H9 (cell line): ENCODE measurements around the gene NOVA1. TPM values are rescaled to one million over a fixed set of nuclear protein-coding genes. Genes with fewer than 3 reads are reported as not detected.

Source experiments
- DNase-seq: peaks from one replicate; pipeline ENCODE4 v3.0.0-alpha.2; 2017
- H2AFZ ChIP-seq: one replicate; pipeline ENCODE4 v1.6.1; 2013; ENCODE audit warnings: mild to moderate bottlenecking, low read length, control low read depth, moderate library complexity
- H2AK5ac ChIP-seq: 2 replicates; pipeline ENCODE4 v1.6.1; 2013; ENCODE audit warnings: low read length, control low read depth, mixed read lengths; ENCODE audit not compliant: insufficient read length
- H2BK120ac ChIP-seq: one replicate; pipeline ENCODE4 v1.6.1; 2013; ENCODE audit warnings: low read depth, mild to moderate bottlenecking, low read length, control low read depth, inconsistent platforms; ENCODE audit not compliant: poor library complexity, severe bottlenecking
- H2BK12ac ChIP-seq: 2 replicates; pipeline ENCODE4 v1.6.1; 2013; ENCODE audit warnings: low read length, control low read depth, mixed read lengths, low read depth; ENCODE audit not compliant: insufficient read length
- H2BK15ac ChIP-seq: 2 replicates; pipeline ENCODE4 v1.6.1; 2013; ENCODE audit warnings: low read depth, low read length, control low read depth
- H2BK20ac ChIP-seq: one replicate; pipeline ENCODE4 v1.6.1; 2013; ENCODE audit warnings: low read depth, mild to moderate bottlenecking, low read length, control low read depth, inconsistent platforms; ENCODE audit not compliant: poor library complexity, severe bottlenecking
- H2BK5ac ChIP-seq: 2 replicates; pipeline ENCODE4 v1.6.1; 2013; ENCODE audit warnings: low read length, control low read depth, mixed read lengths; ENCODE audit not compliant: insufficient read length
- H3K14ac ChIP-seq: 2 replicates; pipeline ENCODE4 v1.6.1; 2013; ENCODE audit warnings: low read length, control low read depth; ENCODE audit not compliant: insufficient read depth
- H3K18ac ChIP-seq: 2 replicates; pipeline ENCODE4 v1.6.1; 2013; ENCODE audit warnings: low read depth, mild to moderate bottlenecking, mixed read lengths, low read length, control low read depth; ENCODE audit not compliant: insufficient read length
- H3K23ac ChIP-seq: 2 replicates; pipeline ENCODE4 v1.6.1; 2013; ENCODE audit warnings: low read length, control low read depth, mixed read lengths, low read depth; ENCODE audit not compliant: insufficient read length
- H3K23me2 ChIP-seq: 2 replicates; pipeline ENCODE4 v1.6.1; 2013; ENCODE audit warnings: low read depth, mild to moderate bottlenecking, mixed read lengths, low read length, control low read depth; ENCODE audit not compliant: insufficient read length, poor library complexity, severe bottlenecking
- H3K27ac ChIP-seq: 2 replicates; pipeline ENCODE4 v1.5.1; 2013; ENCODE audit warnings: low read length, control low read depth, mixed read lengths, low read depth; ENCODE audit not compliant: insufficient read length
- H3K27me3 ChIP-seq: 2 replicates; pipeline ENCODE4 v1.6.1; 2013; ENCODE audit warnings: low read length, control low read depth, inconsistent platforms; ENCODE audit not compliant: insufficient read depth
- H3K4ac ChIP-seq: 2 replicates; pipeline ENCODE4 v1.6.1; 2013; ENCODE audit warnings: low read depth, mild to moderate bottlenecking, control low read depth, inconsistent platforms, low read length, moderate library complexity
- H3K4me1 ChIP-seq: 2 replicates; pipeline ENCODE4 v1.6.1; 2013; ENCODE audit warnings: low read length, control low read depth, inconsistent platforms; ENCODE audit not compliant: insufficient read depth
- H3K4me2 ChIP-seq: 2 replicates; pipeline ENCODE4 v1.6.1; 2013; ENCODE audit warnings: low read length, control low read depth, mixed read lengths; ENCODE audit not compliant: insufficient read length, insufficient read depth
- H3K56ac ChIP-seq: 2 replicates; pipeline ENCODE4 v1.6.1; 2013; ENCODE audit warnings: low read depth, mild to moderate bottlenecking, mixed read lengths, low read length, control low read depth; ENCODE audit not compliant: insufficient read length
- H3K79me1 ChIP-seq: 2 replicates; pipeline ENCODE4 v1.6.1; 2013; ENCODE audit warnings: low read depth, mild to moderate bottlenecking, moderate library complexity, low read length, control low read depth, inconsistent platforms; ENCODE audit not compliant: insufficient read depth, poor library complexity, severe bottlenecking
- H3K79me2 ChIP-seq: 2 replicates; pipeline ENCODE4 v1.6.1; 2013; ENCODE audit warnings: low read length, control low read depth, inconsistent platforms; ENCODE audit not compliant: insufficient read depth
- H3K9ac ChIP-seq: 2 replicates; pipeline ENCODE4 v1.6.1; 2013; ENCODE audit warnings: low read length, control low read depth, mixed read lengths; ENCODE audit not compliant: insufficient read length; ENCODE audit errors: extremely low read depth
- H3K9me3 ChIP-seq: one replicate; pipeline ENCODE4 v1.6.1; 2013; ENCODE audit warnings: low read depth, low read length, inconsistent platforms; ENCODE audit not compliant: control insufficient read depth
- H3T11ph ChIP-seq: one replicate; pipeline ENCODE4 v1.6.1; 2013; ENCODE audit warnings: mild to moderate bottlenecking, low read length, control low read depth, inconsistent platforms
- H4K20me1 ChIP-seq: one replicate; pipeline ENCODE4 v1.6.1; 2013; ENCODE audit not compliant: control insufficient read depth, insufficient read length, insufficient read depth
- H4K5ac ChIP-seq: 2 replicates; pipeline ENCODE4 v1.6.1; 2013; ENCODE audit warnings: low read depth, mild to moderate bottlenecking, mixed read lengths, low read length, control low read depth; ENCODE audit not compliant: insufficient read length
- H4K8ac ChIP-seq: replicated peaks from 2 replicates; pipeline ENCODE4 v1.6.1; 2013; ENCODE audit warnings: low read length, control low read depth, mixed read lengths, low read depth; ENCODE audit not compliant: insufficient read length
- H4K91ac ChIP-seq: 2 replicates; pipeline ENCODE4 v1.6.1; 2013; ENCODE audit warnings: low read depth, mild to moderate bottlenecking, moderate library complexity, mixed read lengths, low read length, control low read depth; ENCODE audit not compliant: insufficient read length
- H3K27ac Mint-ChIP-seq, 3 experiments: 2 replicates in 2 of 3; 3 replicates in 1 of 3; pipeline ENCODE4 v1.8.0; 2020 to 2021; ENCODE audit warnings: mixed read lengths in 3 of 3, mild to moderate bottlenecking in 1 of 3, moderate library complexity in 1 of 3
- H3K27me3 Mint-ChIP-seq: 2 replicates; pipeline ENCODE4 v1.8.0; 2021; ENCODE audit warnings: low read depth, mild to moderate bottlenecking, moderate library complexity, mixed read lengths
- H3K36me3 Mint-ChIP-seq, 3 experiments: 2 replicates in 2 of 3; 3 replicates in 1 of 3; pipeline ENCODE4 v1.8.0; 2020 to 2021; ENCODE audit warnings: low read depth in 3 of 3, mixed read lengths in 3 of 3; ENCODE audit not compliant: insufficient read depth in 1 of 3
- H3K4me1 Mint-ChIP-seq, 2 experiments: 2 replicates each; pipeline ENCODE4 v1.8.0; 2020; ENCODE audit warnings: mixed read lengths in 2 of 2
- H3K4me3 Mint-ChIP-seq, 2 experiments: 2 replicates in 1 of 2; 3 replicates in 1 of 2; pipeline ENCODE4 v1.8.0; 2020 to 2021; ENCODE audit warnings: mild to moderate bottlenecking in 2 of 2, mixed read lengths in 2 of 2, moderate library complexity in 1 of 2
- H3K9me3 Mint-ChIP-seq, 2 experiments: 2 replicates in 1 of 2; 3 replicates in 1 of 2; pipeline ENCODE4 v1.8.0; 2020; ENCODE audit warnings: mild to moderate bottlenecking in 2 of 2, mixed read lengths in 2 of 2, moderate library complexity in 1 of 2
- CTCF ChIP-seq: fragments of 200-600 bp; sonication (generic); conservative IDR thresholded peaks from 3 replicates; pipeline ENCODE4 v1.8.0; 2021; ENCODE audit warnings: antibody characterized with exemption, mild to moderate bottlenecking
- WGBS: extraction: QIAGEN DNeasy Blood & Tissue Kit; methylation state at CpG from one replicate; pipeline ENCODE4 v1.1.7; 2013; ENCODE audit warnings: missing lambda C conversion rate, low lambda C conversion rate, mixed read lengths; ENCODE audit not compliant: insufficient read length; ENCODE audit errors: extremely low coverage; 5-methylcytosine and 5-hydroxymethylcytosine counted together
- total RNA-seq: library from RNA; stranded (reverse); gene quantifications from 2 replicates; pipeline ENCODE4 v1.2.1, GENCODE V29; 2021

Gene NOVA1
- total RNA-seq, 1 experiment from 2014 or later: 13.8 TPM

GRCh38 chr14:26621364-26621763 is 23.5 kb upstream of the NOVA1 start:
- Histone ChIP-seq H4K5ac (no peak overlapping the region), H3K9ac (no peak overlapping the region), H2AFZ (no peak overlapping the region), H2BK120ac (no peak overlapping the region), H3K9me3 (no peaks in the 10 kb centered on the region), H2AK5ac (no peak overlapping the region), H2BK20ac (no peak overlapping the region), H3K23me2 (no peaks in the 10 kb centered on the region), H3K4me1 (no peaks in the 10 kb centered on the region), H3K14ac (no peak overlapping the region), H2BK15ac (no peak overlapping the region), H3T11ph (no peak overlapping the region), H3K4me2 (no peak overlapping the region), H3K79me1 (no peaks in the 10 kb centered on the region), H2BK12ac (no peak overlapping the region), H3K79me2 (no peaks in the 10 kb centered on the region), H3K18ac (no peak overlapping the region), H3K56ac (no peak overlapping the region), H3K4ac (no peak overlapping the region), H4K20me1 (no peaks in the 10 kb centered on the region), H4K8ac (no peak overlapping the region), H3K23ac (no peak overlapping the region), H3K27me3 (no peaks in the 10 kb centered on the region), H4K91ac (no peak overlapping the region), H3K27ac (no peak overlapping the region), H2BK5ac (no peak overlapping the region)
- H3K4me3 Mint-ChIP-seq: no peak overlapping the region
- H3K9me3 Mint-ChIP-seq: no peaks in the 10 kb centered on the region
- H3K27me3 Mint-ChIP-seq: no peaks in the 10 kb centered on the region
- DNase-seq: no peak
- peaks cover 9 to 10% of the 10 kb centered on the region in 2 experiments for H3K4me1 Mint-ChIP-seq
- no peak overlapping the region for H3K27ac Mint-ChIP-seq
- H3K36me3 Mint-ChIP-seq: no peaks in the 10 kb centered on the region
- TF ChIP-seq CTCF: no peak
- WGBS: no CpG with 5 or more reads among the region's 1 CpG
